Measurements from ENCODE around the gene EEF2K. TPM values are rescaled to one million over a fixed set of nuclear protein-coding genes. Genes with fewer than 3 reads are reported as not detected.

EEF2K gene
- total RNA-seq, 1 experiment from 2014 or later: 31.8 TPM

DNA sequence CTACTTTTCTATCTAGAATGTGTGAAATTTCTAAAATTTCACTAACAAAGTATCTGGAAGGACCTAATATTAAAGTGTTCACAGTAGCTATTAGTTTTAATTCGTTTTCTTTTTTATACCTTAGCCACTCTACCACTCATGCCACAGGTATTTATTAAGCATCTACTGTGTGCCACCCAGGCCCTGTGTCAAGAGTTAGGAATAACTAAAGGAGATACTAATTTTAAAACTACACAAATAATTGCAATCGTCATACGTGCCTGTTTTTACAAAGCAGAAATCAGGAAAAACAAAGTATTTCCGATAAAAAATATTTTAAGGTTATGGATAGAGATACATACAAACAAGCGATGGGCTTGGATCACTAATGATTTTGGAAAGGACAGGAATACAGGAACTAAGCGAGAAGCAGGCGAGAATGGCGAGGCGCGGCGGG is 483 bp upstream of the EEF2K start:
- DNase-seq: no peak
- TSS peak; percentile 96 for BruUV-seq (replicated peaks)
- peaks cover 19% of the 10 kb centered on the region for H3K4me1 Mint-ChIP-seq (ENCODE audit: low read depth, unreplicated experiment)
- no peaks in the 10 kb centered on the region for H3K27me3 Mint-ChIP-seq (ENCODE audit: unreplicated experiment)
- peak overlapping the region; percentile 95 for H3K4me3 Mint-ChIP-seq (ENCODE audit: low read depth, unreplicated experiment)
- intact Hi-C loops (cut with micrococcal nuclease; ENCODE audit: unreplicated experiment): loop anchor here (1.0 kb wide), 1 partner anchor 92 kb away; the partner anchor contains the start of gene POLR3E
- CTCF ChIA-PET: interaction anchor here (0.6 to 1.4 kb wide), 8 partner anchors 9 to 404 kb away, joined by 3 to 15 read pairs (median 4); partner anchors contain the start of gene POLR3E
- H3K9me3 Mint-ChIP-seq (ENCODE audit: low read depth, unreplicated experiment): no peaks in the 10 kb centered on the region
- peaks cover 18% of the 10 kb centered on the region for H3K36me3 Mint-ChIP-seq (ENCODE audit: insufficient read depth, unreplicated experiment)
- TF ChIP-seq, protein P1, sequence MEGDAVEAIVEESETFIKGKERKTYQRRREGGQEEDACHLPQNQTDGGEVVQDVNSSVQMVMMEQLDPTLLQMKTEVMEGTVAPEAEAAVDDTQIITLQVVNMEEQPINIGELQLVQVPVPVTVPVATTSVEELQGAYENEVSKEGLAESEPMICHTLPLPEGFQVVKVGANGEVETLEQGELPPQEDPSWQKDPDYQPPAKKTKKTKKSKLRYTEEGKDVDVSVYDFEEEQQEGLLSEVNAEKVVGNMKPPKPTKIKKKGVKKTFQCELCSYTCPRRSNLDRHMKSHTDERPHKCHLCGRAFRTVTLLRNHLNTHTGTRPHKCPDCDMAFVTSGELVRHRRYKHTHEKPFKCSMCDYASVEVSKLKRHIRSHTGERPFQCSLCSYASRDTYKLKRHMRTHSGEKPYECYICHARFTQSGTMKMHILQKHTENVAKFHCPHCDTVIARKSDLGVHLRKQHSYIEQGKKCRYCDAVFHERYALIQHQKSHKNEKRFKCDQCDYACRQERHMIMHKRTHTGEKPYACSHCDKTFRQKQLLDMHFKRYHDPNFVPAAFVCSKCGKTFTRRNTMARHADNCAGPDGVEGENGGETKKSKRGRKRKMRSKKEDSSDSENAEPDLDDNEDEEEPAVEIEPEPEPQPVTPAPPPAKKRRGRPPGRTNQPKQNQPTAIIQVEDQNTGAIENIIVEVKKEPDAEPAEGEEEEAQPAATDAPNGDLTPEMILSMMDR (IDR thresholded peaks at IDR 0.05; ENCODE audit: unreplicated experiment): no peak
- peak overlapping the region; percentile 91 for H3K27ac Mint-ChIP-seq (ENCODE audit: unreplicated experiment)

GRCh38 chr16:22206842-22207714 is 1.0 kb downstream of the EEF2K start:
- BruUV-seq (replicated peaks): no TSS peak
- peak overlapping the region; percentile 48 for H3K27ac Mint-ChIP-seq (ENCODE audit: unreplicated experiment)
- intact Hi-C loops (cut with micrococcal nuclease; ENCODE audit: unreplicated experiment): no loop called here
- CTCF ChIA-PET: interaction anchor here (0.6 to 1.4 kb wide), 7 partner anchors 19 to 120 kb away, joined by 3 to 15 read pairs (median 5); partner anchors contain the start of gene POLR3E
- peaks cover 19% of the 10 kb centered on the region for H3K36me3 Mint-ChIP-seq (ENCODE audit: insufficient read depth, unreplicated experiment)
- TF ChIP-seq, protein P1 (IDR thresholded peaks at IDR 0.05; ENCODE audit: unreplicated experiment): no peak
- no peaks in the 10 kb centered on the region for H3K27me3 Mint-ChIP-seq (ENCODE audit: unreplicated experiment)
- H3K4me3 Mint-ChIP-seq (ENCODE audit: low read depth, unreplicated experiment): peak overlapping the region; percentile 95
- DNase-seq: peak; percentile 57
- H3K9me3 Mint-ChIP-seq (ENCODE audit: low read depth, unreplicated experiment): no peaks in the 10 kb centered on the region
- H3K4me1 Mint-ChIP-seq (ENCODE audit: low read depth, unreplicated experiment): peaks cover 22% of the 10 kb centered on the region

DNA sequence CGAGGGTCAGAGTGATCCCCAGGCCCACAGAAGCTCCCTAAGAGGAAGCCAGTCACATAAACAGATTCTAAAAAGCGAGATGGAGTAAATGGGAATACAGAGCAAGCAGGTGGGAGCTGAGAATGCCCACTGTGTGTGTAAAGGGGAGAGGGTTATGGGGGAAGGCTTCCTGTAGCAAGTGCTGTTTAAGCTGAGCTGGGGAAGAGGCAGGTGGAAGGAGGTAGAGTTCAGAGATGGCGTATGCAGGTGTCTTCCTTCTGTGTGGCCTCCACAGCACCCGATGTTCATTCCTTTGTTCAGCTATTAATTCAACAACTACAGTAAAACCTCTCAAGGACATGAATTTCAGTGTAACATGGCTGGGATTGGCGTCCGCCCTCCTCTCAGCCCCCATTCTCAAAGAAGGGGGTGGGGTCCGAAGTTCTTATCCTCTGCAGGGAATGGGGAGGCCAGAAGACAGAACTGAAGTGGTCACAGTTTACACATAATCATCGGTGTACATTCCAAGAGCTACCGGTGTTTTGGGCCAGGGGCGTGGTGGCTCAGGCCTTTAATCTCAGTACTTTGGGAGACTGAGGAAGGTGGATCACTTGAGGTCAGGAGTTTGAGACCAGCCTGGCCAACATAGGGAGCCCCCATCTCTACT is 1.8 kb downstream of the EEF2K start:
- Mint-ChIP-seq H3K4me3 (ENCODE audit: low read depth, unreplicated experiment) (peak overlapping the region; percentile 95), H3K36me3 (ENCODE audit: insufficient read depth, unreplicated experiment) (peaks cover 22% of the 10 kb centered on the region), H3K9me3 (ENCODE audit: low read depth, unreplicated experiment) (no peaks in the 10 kb centered on the region), H3K27me3 (ENCODE audit: unreplicated experiment) (no peaks in the 10 kb centered on the region), H3K4me1 (ENCODE audit: low read depth, unreplicated experiment) (peaks cover 22% of the 10 kb centered on the region), H3K27ac (ENCODE audit: unreplicated experiment) (no peak overlapping the region)
- intact Hi-C loops (cut with micrococcal nuclease; ENCODE audit: unreplicated experiment): no loop called here
- BruUV-seq (replicated peaks): TSS peak; percentile 24
- no peak for DNase-seq
- CTCF ChIA-PET: interaction anchor here (0.6 to 1.3 kb wide), 3 partner anchors 24 to 685 kb away, joined by 3 read pairs; no protein-coding TSS in a partner anchor
- TF ChIP-seq, protein P1 (IDR thresholded peaks at IDR 0.05; ENCODE audit: unreplicated experiment): no peak

DNA sequence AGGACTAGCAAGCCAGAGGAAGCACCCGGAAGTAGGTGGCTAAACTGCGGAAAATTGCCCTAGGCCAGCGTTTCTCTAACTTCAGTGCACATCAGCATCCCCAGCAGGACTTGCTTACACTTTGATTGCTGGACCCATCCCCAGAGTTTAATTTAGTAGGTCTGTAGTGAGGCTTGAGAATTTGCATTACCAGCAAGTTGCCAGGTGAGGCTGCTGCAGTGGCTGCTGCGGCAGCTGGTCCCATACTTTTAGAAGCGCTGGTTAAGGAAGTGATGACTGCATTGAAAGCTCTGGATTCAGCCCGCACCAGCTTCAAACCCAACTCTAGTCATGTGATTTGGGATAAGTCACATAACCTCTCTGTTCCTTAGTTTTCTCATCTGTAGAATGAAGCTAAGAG is 4.2 kb downstream of the EEF2K start:
- no TSS peak for BruUV-seq (replicated peaks)
- Mint-ChIP-seq H3K27me3 (ENCODE audit: unreplicated experiment) (no peaks in the 10 kb centered on the region), H3K27ac (ENCODE audit: unreplicated experiment) (no peak overlapping the region), H3K36me3 (ENCODE audit: insufficient read depth, unreplicated experiment) (peaks cover 22% of the 10 kb centered on the region), H3K4me1 (ENCODE audit: low read depth, unreplicated experiment) (peaks cover 35% of the 10 kb centered on the region), H3K9me3 (ENCODE audit: low read depth, unreplicated experiment) (no peaks in the 10 kb centered on the region), H3K4me3 (ENCODE audit: low read depth, unreplicated experiment) (no peak overlapping the region)
- intact Hi-C loops (cut with micrococcal nuclease; ENCODE audit: unreplicated experiment): no loop called here
- CTCF ChIA-PET: no interaction called here
- no peak for DNase-seq
- TF ChIP-seq, protein P1 (IDR thresholded peaks at IDR 0.05; ENCODE audit: unreplicated experiment): no peak
